ENCODE measurements around the gene KLHDC3.

Gene KLHDC3, protein sequence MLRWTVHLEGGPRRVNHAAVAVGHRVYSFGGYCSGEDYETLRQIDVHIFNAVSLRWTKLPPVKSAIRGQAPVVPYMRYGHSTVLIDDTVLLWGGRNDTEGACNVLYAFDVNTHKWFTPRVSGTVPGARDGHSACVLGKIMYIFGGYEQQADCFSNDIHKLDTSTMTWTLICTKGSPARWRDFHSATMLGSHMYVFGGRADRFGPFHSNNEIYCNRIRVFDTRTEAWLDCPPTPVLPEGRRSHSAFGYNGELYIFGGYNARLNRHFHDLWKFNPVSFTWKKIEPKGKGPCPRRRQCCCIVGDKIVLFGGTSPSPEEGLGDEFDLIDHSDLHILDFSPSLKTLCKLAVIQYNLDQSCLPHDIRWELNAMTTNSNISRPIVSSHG

DNA sequence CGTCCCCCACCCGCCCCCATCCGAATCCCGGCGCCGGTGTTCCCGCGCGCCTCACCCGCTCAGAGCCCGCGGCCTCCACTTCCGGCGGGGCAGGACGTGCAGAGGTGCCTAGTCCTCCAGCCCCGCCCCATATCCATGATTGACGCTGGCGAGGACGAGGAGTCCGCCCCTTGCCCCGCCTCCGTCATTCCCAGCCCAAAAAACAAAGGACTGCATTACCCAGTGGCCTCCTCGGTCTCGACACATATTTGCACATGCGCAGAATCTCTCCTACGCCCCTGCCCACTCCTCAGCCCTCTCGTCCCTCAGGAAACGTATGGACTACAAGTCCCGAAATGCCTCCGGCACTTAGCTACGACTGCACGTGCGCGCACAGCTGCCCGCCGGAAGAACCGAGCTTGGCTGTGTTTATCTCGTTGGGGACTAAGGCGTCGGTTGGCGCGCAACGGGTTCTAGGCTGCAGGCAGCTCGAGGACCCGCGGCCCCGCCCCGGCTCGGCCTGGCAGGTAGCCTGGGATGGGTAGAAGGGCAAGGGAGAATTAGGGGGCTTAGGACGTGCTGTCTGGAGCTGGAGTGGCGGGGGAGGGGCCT is at the start of gene KLHDC3, which contains the start of gene MEA1:
Gene KLHDC3 (plus strand): TSS at position 407 of the 591 bp plus-strand sequence. CDS start 2,944 bp downstream, outside the sequence.
Gene MEA1 (minus strand): TSS at position 104 of the 591 bp plus-strand sequence. CDS start 133 bp downstream, outside the sequence.
- DNase-seq, result peak; percentile 100

DNA sequence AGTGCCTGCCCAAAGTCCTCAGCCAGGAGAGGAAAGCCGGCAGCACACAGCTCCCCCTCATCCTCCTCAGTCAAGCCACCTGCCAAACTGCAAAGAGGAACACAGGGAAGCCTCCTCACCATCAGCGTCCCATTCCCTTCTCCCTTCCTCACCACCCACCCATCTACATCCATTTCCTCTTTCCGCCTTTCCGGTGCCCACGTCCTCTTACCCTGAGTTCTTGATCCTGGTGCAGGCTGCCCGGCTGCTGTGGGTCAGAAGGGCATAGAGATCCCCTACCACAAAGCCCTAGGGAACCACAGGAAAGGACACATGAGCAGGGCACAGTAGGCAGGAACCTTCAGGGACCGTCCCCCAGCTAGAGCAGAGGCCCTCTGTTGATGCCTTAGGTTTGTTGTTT is 47.5 kb upstream of the KLHDC3 start:
- DNase-seq, result no peak

DNA sequence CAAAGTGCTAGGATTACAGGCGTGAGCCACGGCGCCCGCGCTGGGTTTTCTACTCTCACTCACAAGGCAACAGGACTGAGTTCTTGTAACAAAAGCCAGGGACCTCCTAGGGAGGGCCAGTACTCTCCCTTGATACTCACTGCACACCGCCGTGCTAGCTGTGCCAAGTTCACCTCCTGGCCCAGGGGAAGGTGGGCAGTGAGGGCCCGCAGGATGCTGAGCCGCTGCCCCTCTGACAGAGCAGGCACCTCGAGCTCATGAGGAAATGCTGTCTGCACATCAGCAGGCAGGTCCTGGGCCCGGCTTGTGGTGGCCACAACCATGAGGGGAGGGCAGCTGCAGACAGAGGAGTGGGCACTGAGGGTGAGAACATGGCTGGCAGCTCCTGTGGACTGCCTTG is 46.8 kb upstream of the KLHDC3 start:
- no peak for DNase-seq

DNA sequence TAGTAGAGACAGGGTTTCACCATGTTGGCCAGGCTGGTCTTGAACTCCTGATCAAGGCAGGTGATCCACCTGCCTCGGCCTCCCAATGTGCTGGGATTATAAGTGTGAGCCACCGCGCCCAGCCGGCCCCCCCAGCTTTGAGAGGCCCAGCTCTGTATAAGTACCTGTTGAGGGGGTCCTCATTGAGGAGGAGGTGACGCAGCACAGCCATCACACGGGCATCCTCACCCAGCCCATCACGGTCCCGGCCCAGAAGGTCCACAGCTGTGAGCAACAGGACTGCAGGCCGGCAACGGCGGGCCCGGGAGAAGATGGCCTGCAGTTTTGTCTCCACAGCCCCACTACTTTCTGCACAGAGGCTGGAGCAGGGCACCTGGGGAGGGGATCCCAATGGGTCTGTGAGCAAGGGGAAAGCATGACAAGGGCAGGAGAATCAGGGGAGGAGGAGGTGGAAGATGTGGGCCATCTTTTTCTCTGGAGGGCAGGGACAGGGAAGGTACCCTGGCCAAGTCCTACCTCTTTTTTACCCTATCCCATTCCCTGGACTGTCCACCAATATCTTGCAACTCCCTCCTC is 45.8 kb upstream of the KLHDC3 start:
- DNase-seq, result no peak

DNA sequence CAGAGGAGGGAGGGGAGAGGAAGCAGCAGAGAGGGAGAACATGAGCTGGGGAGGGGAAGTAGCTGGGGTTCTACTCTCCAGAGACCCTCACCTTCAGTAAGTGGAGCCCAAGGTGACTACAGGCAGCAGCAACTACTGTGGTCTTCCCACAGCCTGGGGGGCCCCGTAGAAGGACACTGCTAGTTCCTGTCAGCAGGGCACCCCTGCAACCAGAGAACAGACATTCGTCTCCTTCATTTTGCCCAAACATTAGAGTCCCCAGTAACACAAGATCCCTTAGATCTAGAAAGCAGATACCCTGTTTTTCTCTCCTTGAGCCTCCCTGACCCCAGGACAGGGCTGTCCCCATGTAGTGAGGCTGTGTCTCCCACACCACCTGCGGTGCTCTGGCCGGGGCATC is 45.3 kb upstream of the KLHDC3 start:
- no peak for DNase-seq

DNA sequence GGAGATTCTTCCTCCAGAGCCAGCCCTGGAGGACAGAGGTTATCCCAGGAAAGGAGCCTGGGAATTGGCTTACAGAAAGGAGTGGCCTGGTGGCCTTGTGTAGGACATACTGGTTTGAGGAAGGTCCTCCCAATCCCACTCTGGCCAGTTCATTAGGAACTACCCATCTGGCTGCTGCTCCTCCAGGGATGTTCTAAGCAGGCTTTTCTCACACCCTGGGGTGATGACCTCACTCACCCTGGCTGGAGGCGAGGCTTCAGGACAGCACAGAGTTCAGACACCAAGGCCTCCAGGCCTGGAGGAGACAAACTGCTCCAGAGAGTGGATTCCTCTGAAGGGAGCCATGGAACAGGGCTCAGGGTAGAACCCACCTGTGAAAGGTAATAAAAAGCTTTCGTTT is 44.6 kb upstream of the KLHDC3 start:
- no peak for DNase-seq

DNA sequence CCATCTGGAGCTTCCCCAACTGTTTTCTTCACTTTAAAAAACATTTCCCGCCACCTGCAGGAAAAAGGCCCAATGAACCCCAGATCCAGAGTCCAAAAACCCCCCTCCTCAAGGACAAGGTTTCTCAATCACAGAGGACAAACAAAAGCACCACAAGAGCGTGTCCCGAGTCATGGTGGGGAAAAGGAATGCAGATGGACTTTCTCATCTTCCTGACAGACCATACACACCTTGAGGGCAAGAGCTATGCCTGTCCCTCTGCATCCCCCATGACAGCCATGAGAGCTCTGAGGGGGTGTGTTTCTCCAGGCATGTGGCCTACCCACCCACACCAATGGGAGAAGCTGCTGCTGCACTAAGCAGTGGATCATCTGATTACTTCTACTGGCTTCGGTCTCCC is 44.1 kb upstream of the KLHDC3 start:
- no peak for DNase-seq

DNA sequence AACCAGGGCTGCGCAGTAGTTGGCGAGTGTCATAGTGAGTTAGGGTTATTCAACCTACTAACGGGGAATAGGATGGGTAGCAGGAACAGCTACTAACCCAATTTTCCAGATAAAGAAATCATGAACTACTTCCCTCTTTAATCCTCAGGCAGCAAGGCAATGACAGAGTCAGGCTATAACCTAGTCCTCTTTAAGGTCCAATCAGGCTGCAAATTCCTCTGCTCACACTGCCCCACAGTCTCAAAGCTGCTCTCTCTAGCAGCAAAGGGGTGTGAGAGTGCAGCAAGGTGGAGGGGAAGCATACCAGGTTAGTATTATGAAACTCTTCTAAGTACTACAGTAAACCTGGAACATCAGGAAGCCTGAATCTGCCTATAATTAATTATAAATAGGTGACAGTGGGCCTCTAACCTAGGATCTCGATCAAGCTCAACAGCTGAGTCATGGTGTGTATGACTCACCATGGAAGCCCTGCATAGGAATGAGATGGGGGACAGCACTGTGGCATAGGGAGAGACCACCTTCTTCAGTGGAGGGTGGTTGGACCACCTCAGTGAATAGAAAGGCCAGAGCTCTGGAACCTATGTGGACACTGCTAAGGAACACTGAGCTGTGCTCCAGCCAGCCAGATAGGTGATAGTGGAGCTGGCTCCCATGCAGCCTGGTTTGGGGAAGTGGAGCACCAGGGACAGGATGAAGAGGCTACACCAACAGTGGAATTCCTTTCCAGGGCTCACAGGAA is 43.0 kb upstream of the KLHDC3 start:
- peak; percentile 43 for DNase-seq

DNA sequence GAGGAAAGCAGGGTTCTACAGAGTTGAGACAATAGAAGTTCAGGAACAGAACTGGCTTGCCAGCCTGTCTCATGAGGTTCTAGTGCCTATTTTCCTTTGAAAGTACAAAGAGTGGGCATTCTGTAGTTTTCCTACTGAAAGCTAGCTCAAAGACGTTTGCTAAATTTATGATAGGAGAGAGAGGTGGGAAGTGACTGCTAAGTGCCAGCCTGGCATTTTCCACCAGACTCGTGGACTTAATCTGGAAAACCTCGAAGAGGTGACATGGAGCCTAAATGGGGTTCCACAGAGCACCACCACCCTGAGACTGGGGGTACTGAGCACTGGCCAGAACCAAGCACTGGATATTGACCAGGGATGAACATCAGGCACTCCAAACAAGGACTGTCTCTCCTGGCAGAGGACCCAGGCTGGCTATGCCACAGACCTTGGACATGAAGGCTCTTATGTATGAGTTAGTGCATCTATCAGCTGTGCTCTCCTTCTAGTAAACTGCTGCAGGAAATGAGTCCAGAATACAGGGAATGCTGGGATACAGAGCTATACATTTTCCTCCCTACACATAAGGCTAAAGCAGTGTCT is 42.2 kb upstream of the KLHDC3 start:
- DNase-seq, result no peak

DNA sequence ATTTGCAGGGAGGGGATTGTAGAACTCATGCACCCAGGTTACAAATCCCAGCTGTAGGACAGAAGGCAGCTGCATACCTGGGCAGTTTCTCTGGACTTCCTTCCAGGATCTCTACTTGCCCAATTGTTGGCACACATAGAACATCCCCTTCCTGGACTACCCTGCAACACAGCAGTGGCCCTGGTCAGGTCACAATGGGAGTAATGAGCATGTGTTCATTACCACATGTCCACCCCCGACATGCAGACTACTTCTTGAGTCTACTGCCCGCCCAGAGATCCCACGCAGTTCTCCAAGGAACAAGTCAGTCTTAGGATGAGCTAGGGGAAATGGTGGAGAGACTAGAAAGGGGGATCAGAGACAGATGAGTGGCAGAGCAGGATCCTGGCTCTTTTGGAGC is 40.1 kb upstream of the KLHDC3 start:
- no peak for DNase-seq

DNA sequence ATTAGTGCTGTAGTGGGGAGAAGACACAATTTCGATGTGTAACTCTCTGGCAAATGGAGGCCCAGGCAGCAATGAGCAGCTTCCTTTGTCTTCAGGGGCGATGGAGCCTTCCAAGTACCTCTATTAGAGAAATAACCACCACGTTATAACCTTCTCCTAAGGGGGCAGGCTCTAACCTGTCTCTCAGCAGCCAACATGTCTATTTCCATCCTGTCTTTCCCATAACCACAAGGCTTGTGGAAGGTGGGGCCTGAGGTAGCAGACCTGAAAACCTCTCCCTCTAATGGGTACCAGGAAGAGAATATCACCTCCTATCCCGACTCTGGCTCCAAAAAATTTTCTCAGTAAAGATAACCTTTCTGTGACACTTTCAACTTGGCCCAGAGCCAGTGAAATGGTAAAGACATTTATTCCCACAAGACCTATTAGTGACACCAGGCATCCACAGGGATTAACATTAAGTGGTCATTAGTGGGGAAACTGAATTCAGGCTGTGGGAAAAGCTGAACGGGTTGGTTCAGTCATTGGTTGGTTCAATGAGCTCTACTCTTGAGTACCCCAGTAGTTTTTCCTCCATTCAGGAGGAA is 39.0 kb upstream of the KLHDC3 start:
- no peak for DNase-seq

DNA sequence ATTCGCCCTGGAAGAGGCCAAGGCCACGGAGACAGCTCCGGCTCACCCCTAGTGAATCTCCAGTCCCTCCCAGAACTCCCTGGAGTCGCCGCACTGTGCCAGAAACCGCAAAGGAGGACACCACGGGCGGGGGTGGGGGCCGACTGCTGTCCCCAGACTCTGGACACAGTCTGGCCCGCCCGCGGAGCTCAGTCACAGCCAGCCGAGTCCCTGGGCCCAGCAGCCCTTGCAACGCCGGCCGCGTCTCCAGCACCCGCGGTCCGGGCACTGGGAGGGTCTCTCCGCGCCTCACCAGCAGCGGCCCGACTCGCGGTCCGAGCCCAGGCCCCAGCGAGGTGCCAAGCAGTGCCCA is 35.6 kb upstream of the KLHDC3 start:
- no peak for DNase-seq

DNA sequence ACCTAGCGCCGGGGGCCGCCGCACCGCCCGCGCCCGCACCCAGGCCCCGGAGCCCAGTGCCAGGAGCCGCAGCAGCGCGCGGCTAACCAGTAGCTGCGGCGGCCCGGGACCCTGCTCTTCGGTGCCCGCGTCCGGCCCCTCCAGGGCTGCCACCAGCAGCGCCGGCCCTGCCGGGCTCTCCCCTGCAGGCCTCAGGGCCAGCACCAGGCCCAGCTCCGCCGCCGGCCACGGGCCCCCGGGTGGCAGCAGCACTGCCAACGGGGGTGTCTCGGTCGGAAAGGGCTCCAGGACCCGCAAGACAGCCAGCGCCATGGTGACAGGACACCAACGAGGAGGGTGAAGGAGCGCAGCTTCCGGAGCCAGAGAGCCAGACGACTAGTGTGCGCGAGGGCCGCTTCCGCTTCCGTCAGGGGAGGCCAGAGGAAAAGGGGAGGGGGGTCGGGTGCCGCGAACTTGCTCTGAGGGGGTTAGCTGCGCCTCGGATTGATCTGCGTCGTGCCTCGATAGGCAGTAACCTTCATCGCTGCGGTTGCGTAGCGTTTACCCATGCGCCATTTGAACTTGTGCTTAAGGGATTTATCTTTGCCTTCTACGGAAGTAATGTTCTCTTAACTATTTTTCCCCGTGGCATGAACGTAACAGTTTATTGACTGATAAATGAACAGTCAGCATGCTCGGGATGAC is 35.1 kb upstream of the KLHDC3 start, which contains the start of gene PEX6:
Gene PEX6 (minus strand): TSS at position 343 of the 684 bp plus-strand sequence. CDS start 31 bp downstream, at position 312.
- DNase-seq, result peak; percentile 85

DNA sequence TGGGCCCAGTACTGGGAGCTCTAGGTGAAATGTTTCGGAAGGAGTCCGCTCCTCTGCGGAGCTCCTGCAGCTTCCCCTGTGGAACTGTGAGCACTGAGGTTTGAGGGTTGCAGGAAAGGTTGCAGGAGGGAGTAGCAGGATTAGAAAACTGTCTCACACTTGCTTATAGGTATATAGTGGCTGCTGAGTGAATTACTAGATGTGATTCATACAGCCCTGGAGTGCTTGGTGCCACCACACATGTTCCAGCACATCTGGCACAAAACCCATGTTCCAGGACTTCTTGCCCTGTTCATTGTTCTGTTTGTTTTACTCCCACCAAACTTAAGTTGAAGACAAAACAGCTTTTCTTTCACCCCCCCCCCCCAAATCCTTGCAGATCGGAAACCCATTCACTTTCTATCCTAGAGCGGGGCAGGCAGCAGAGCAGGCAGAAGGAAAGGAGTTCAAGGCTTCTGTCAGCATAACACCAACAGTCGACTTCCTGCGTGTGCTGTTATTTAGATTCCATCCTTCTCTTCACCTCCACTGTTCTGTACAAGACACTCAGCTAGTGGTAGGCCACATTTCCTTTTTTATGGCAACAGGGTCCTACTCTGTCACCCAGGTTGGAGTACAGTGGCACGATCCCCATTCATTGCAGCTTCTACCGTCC is 34.4 kb upstream of the KLHDC3 start:
- DNase-seq, result peak; percentile 26

DNA sequence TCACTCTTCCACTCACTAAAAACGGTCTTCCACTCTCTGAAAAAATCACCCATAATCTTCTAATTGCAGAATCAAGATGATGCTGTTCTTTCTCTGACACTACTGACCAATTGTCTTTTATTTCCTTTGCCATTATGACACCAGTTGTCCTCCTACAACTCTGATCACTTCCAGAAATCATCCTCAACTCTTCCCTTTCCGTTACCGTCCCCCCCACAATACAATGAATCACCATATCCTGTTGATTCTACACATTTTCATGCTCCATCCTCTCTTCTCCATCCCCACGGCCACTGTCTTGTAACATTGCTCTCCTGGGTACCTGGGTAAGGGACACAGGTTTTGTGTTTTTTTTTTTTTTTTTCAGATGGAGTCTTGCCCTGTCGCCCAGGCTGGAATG is 32.2 kb upstream of the KLHDC3 start:
- DNase-seq, result no peak

DNA sequence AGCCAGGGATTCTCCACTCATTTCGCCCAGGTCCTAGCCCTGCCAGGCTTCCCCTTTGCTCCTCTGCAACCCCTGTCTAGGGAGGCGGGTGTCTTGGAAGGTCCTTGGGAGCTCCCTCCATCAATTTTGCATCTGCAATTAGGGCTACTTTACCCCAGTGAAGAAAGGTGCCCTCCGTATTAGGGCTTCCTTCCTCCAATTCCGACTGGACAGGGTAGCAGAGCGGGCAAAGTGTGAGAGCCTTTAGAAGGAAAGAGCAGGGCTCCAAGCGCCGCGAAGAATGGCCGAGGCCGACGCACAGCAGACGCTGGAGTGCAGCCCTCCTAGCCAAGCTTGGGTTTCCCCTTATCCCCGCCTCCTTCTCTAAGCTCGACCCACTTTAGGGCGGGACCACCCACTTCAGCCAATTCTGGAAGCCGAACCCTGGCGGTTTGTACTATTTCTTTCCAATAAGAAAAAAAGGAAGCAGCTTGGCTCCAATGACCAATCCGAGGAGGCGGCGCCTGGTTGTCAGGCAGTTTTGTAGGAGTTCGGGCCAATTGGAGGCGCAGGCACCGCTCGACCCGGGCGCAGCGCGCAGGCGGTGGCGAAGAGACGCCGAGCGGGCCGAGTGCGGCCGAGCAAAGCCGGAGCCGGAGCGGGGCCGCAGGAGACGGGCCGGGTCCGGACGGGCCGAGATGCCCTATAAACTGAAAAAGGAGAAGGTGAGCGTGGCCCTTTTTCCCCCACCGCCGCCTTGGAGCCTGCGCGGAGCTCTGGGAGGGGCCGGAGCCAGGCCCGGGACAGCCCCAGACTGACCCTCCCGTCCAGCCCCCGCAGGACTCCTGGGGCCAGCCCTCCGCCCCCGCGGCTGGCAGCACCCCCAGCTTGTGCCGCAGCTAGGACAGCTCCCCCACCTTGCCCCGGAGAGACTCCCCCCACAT is 29.8 kb upstream of the KLHDC3 start, which contains the start of gene PPP2R5D:
Gene PPP2R5D (plus strand): TSS at position 570 of the 923 bp plus-strand sequence. CDS start 108 bp downstream, at position 678.
- DNase-seq, result peak; percentile 99

DNA sequence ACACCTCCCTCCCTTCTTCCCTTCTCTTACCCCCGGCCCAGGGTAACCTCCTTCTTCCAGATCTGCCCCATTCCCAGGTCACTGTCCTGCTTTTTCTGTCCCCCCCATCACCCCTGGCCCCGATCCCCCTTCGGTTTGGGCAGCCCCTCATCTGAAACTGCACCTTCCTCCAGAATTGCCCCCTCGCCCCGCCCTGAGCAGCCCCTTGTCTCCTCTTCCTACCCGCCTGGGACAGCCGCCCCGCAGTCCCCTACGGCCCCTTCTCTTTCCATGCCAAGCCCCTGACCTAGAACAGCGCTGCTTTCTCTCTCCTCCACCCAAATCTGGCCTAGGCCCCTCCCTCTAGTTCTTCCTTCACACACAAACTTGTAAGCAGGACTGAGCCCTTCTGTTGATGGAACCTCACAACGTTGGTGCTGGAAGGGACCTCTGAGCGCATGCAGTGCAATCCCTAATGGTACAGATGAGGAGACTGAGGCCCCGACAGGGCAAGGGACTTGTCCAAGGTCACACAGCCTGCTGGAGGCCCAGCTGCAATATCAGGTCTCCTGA is 29.0 kb upstream of the KLHDC3 start:
- DNase-seq, result no peak

DNA sequence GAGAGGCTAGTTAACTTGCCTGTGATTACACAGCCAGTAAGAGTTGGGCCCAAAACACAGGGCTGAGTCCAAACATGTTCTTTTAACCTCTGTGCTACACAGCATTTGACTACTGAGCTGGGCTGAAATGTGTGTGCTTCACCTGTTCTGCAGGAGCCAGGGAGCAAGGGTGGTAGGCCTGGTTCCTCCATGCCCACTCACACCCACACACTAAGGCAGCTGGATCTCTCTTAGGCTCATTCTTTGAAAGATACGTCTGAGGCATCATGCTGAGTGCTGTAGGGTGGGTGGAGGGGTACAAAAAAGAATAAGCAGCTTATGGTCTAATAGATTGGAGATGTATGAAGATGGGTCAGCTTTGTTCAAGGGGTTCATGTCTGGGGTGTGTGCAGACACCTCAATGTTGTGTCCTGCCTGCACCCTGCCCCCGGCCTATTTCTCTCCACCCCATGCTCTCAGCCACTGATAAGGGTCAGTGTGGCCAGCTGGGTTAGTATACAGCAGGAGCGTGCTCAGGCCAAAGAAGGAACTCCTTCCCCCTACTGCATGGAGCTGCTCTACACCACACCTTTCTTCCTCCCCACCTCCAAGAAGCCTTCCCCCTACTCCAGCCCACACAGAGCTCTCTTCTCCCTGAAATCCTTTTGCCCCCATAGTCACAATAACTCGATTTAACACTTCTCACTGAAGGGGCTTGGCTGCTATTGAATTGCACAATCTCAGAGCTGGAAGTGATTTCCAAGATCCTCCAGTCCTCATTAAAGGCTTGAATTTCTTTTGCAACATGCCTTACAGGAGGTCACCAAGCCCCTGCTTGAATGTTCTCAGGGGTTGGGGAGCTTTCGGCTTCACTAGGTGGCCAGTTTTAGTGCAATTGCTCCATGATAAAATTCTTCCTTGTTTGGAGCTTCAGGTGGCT is 26.3 kb upstream of the KLHDC3 start:
- DNase-seq, result no peak

Data from fibroblast of skin of right quadriceps (primary cell).